MCF 10A (cell line): ENCODE data around the gene SLC44A3. TPM values are rescaled to one million over a fixed set of nuclear protein-coding genes. Genes with fewer than 3 reads are reported as not detected.

Source experiments
- BruUV-seq: library from RNA; stranded (reverse); fragments of 400-500 nt; replicated peaks from 2 replicates; lab custom pipeline; 2021; lab: Mats Ljungman, UMichigan
- CTCF ChIA-PET: fragments of 300-600 bp; sonication (Branson Sonifier 250); formaldehyde crosslinking; extraction: SDS; loops from one replicate; lab custom pipeline; 2021; ENCODE audit warnings: antibody characterized with exemption, inconsistent platforms; lab: Yijun Ruan, JAX
- POLR2A ChIA-PET: fragments of 300-600, 350-650 bp; sonication (Branson Sonifier 250); formaldehyde crosslinking; extraction: SDS; loops from one replicate; lab custom pipeline; 2020; ENCODE audit warnings: antibody characterized with exemption, inconsistent platforms; lab: Yijun Ruan, JAX
- DNase-seq: peaks from one replicate; pipeline ENCODE4 v3.0.0-alpha.2; 2018; ENCODE audit not compliant: unreplicated experiment
- H3K27ac Mint-ChIP-seq: one replicate; pipeline ENCODE4 v1.8.0; 2022; ENCODE audit warnings: mild to moderate bottlenecking, low read depth, mixed read lengths; ENCODE audit not compliant: unreplicated experiment
- H3K27me3 Mint-ChIP-seq: one replicate; pipeline ENCODE4 v1.8.0; 2022; ENCODE audit warnings: mixed read lengths; ENCODE audit not compliant: insufficient read depth, unreplicated experiment
- H3K36me3 Mint-ChIP-seq: one replicate; pipeline ENCODE4 v1.8.0; 2022; ENCODE audit warnings: mild to moderate bottlenecking, moderate library complexity, mixed read lengths; ENCODE audit not compliant: insufficient read depth, unreplicated experiment
- H3K4me1 Mint-ChIP-seq: one replicate; pipeline ENCODE4 v1.8.0; 2022; ENCODE audit warnings: mixed read lengths; ENCODE audit not compliant: insufficient read depth, unreplicated experiment
- H3K4me3 Mint-ChIP-seq: one replicate; pipeline ENCODE4 v1.8.0; 2022; ENCODE audit warnings: mild to moderate bottlenecking, moderate library complexity, mixed read lengths; ENCODE audit not compliant: unreplicated experiment
- H3K9me3 Mint-ChIP-seq: one replicate; pipeline ENCODE4 v1.8.0; 2022; ENCODE audit warnings: mixed read lengths; ENCODE audit not compliant: unreplicated experiment
- CTCF ChIP-seq: fragments of 200-600 bp; IDR thresholded peaks from one replicate; pipeline ENCODE4 v1.8.0; 2022; ENCODE audit warnings: antibody characterized with exemption, mild to moderate bottlenecking; ENCODE audit not compliant: unreplicated experiment
- intact Hi-C: fragments of 100-400 bp; cut with micrococcal nuclease; formaldehyde crosslinking; loops from 2 replicates; pipeline ENCODE4 v1.14.1; 2022
- total RNA-seq: library from RNA; stranded (reverse); gene quantifications from 2 replicates; pipeline ENCODE4 v1.2.3, GENCODE V29; 2022

SLC44A3 gene
- total RNA-seq, 1 experiment from 2014 or later = 2.8 TPM

GRCh38 chr1:94821636-94822305 is 1.6 kb downstream of the SLC44A3 start:
- Mint-ChIP-seq H3K4me1 (peaks cover 6% of the 10 kb centered on the region), H3K4me3 (no peak overlapping the region), H3K27me3 (no peaks in the 10 kb centered on the region), H3K9me3 (no peaks in the 10 kb centered on the region), H3K36me3 (no peaks in the 10 kb centered on the region), H3K27ac (no peak overlapping the region)
- no peak for TF ChIP-seq CTCF
- ChIA-PET POLR2A (interaction anchor here (0.7 to 1.1 kb wide), 3 partner anchors 9 to 107 kb away, joined by 3 to 4 read pairs (median 3); no protein-coding TSS in a partner anchor), CTCF (interaction anchor here (0.6 to 1.9 kb wide), 6 partner anchors 9 to 252 kb away, joined by 3 to 9 read pairs (median 5); no protein-coding TSS in a partner anchor)
- DNase-seq = no peak
- BruUV-seq = no TSS peak
- intact Hi-C loops = no loop called here

GRCh38 chr1:94823116-94823515 is 3.0 kb downstream of the SLC44A3 start:
- intact Hi-C loops = no loop called here
- no TSS peak for BruUV-seq
- ChIA-PET POLR2A (no interaction called here), CTCF (interaction anchor here (1.3 kb wide), 1 partner anchor 218 kb away, joined by 4 read pairs; no protein-coding TSS in a partner anchor)
- H3K27ac Mint-ChIP-seq = no peak overlapping the region
- no peaks in the 10 kb centered on the region for H3K36me3 Mint-ChIP-seq
- H3K4me1 Mint-ChIP-seq = peaks cover 6% of the 10 kb centered on the region
- no peak for TF ChIP-seq CTCF
- no peak overlapping the region for H3K4me3 Mint-ChIP-seq
- H3K9me3 Mint-ChIP-seq = no peaks in the 10 kb centered on the region
- DNase-seq = no peak
- no peaks in the 10 kb centered on the region for H3K27me3 Mint-ChIP-seq

GRCh38 chr1:94825936-94826335 is 5.8 kb downstream of the SLC44A3 start:
- Mint-ChIP-seq H3K4me1 (peaks cover 3% of the 10 kb centered on the region), H3K27me3 (no peaks in the 10 kb centered on the region), H3K9me3 (no peaks in the 10 kb centered on the region), H3K4me3 (no peak overlapping the region), H3K27ac (no peak overlapping the region), H3K36me3 (peaks cover 6% of the 10 kb centered on the region)
- ChIA-PET CTCF (interaction anchor here (0.6 to 2.1 kb wide), 2 partner anchors 84 to 216 kb away, joined by 3 to 6 read pairs; no protein-coding TSS in a partner anchor), POLR2A (no interaction called here)
- no peak for TF ChIP-seq CTCF
- no peak for DNase-seq
- no TSS peak for BruUV-seq
- intact Hi-C loops = no loop called here

GRCh38 chr1:94827434-94827833 is 7.3 kb downstream of the SLC44A3 start:
- H3K36me3 Mint-ChIP-seq = peaks cover 6% of the 10 kb centered on the region
- no TSS peak for BruUV-seq
- no peak overlapping the region for H3K4me3 Mint-ChIP-seq
- CTCF ChIA-PET = interaction anchor here (0.6 to 2.0 kb wide), 6 partner anchors 27 to 289 kb away, joined by 3 to 10 read pairs (median 4); no protein-coding TSS in a partner anchor
- no peak for TF ChIP-seq CTCF
- no peaks in the 10 kb centered on the region for H3K4me1 Mint-ChIP-seq
- H3K9me3 Mint-ChIP-seq = no peaks in the 10 kb centered on the region
- H3K27ac Mint-ChIP-seq = no peak overlapping the region
- no peaks in the 10 kb centered on the region for H3K27me3 Mint-ChIP-seq
- POLR2A ChIA-PET = interaction anchor here (0.5 kb wide), 1 partner anchor 24 kb away, joined by 3 read pairs; no protein-coding TSS in a partner anchor
- DNase-seq = no peak
- intact Hi-C loops = no loop called here
